ENCODE data around the gene G6PC2.

GRCh38 chr2:168915441-168916330, 14.6 kb downstream of the G6PC2 start:
- TF ChIP-seq POLR2A (IDR thresholded peaks at IDR 0.05) = no peak
- no peak for TF ChIP-seq CTCF (IDR thresholded peaks at IDR 0.05)
- no peak for TF ChIP-seq POLR2AphosphoS5 (IDR thresholded peaks at IDR 0.05)

Measured in gastroesophageal sphincter (tissue), 3 donors.